Measurements from ENCODE around the gene MDN1.

GRCh38 chr6:89662659-89663223 lies 156.9 kb downstream of the MDN1 start:
- TF ChIP-seq CTCF (conservative IDR thresholded peaks at IDR 0.05; ENCODE audit: low read depth, low read length) (no peak), CEBPB (IDR thresholded peaks at IDR 0.05; ENCODE audit: low read depth, low read length) (no peak), POLR2A (IDR thresholded peaks at IDR 0.05; ENCODE audit: low read depth, low read length) (no peak), RCOR1 (IDR thresholded peaks at IDR 0.05; ENCODE audit: insufficient replicate concordance, low read length) (no peak), RAD21 (IDR thresholded peaks at IDR 0.05; ENCODE audit: low read length) (no peak), BHLHE40 (IDR thresholded peaks at IDR 0.05; ENCODE audit: low read depth, low read length) (no peak), USF2 (IDR thresholded peaks at IDR 0.05; ENCODE audit: low read depth, low read length) (no peak), MAFK (IDR thresholded peaks at IDR 0.05; ENCODE audit: low read depth, low read length) (no peak), NFE2L2 (IDR thresholded peaks at IDR 0.05; ENCODE audit: low read depth, low read length) (no peak)
